Sigmoid colon (tissue), 7 donors: ENCODE results near the gene PERM1. TPM values are rescaled to one million over a fixed set of nuclear protein-coding genes. Genes with fewer than 3 reads are reported as not detected.
A peak's percentile ranks its signal among the peaks of the same experiment; 100 is the strongest.

Experiments used
- DNase-seq: peaks from one replicate; pipeline ENCODE4 v3.0.0-alpha.2; 2019
- H3K27ac ChIP-seq, 4 donors: fragments of 200-600 bp; sonication (generic); one replicate each; pipeline ENCODE4 v1.5.1; 2016 to 2019; ENCODE audit warnings: mild to moderate bottlenecking in 1 of 4
- H3K27me3 ChIP-seq, 3 donors: fragments of 200-600 bp; sonication (generic); one replicate each; pipeline ENCODE4 v1.5.1; 2019; ENCODE audit warnings: mild to moderate bottlenecking in 1 of 3
- H3K36me3 ChIP-seq, 4 donors: fragments of 200-600 bp; sonication (generic); one replicate each; pipeline ENCODE4 v1.5.1; 2016 to 2019
- H3K4me1 ChIP-seq, 4 donors: fragments of 200-600 bp; sonication (generic); one replicate each; pipeline ENCODE4 v1.5.1; 2017 to 2019
- H3K4me3 ChIP-seq, 4 donors: fragments of 200-600 bp; sonication (generic); one replicate each; pipeline ENCODE4 v1.5.1; 2017 to 2019; ENCODE audit warnings: mild to moderate bottlenecking in 2 of 4, moderate library complexity in 1 of 4
- H3K9me3 ChIP-seq, 4 donors: fragments of 200-600 bp in 3 of 4; sonication (generic) in 3 of 4; one replicate each; pipeline versions ENCODE4 v1.5.1 to v1.6.1; 2013 to 2019
- EP300 ChIP-seq, 4 donors: sonication (generic); formaldehyde crosslinking; IDR thresholded peaks; one replicate each; pipeline ENCODE4 v1.6.1; 2017; ENCODE audit warnings: antibody characterized with exemption in 4 of 4
- POLR2A ChIP-seq, 2 donors: fragments of 450-650 bp; IDR thresholded peaks; one replicate each; pipeline ENCODE4 v1.6.1; 2016; ENCODE audit warnings: antibody characterized with exemption in 2 of 2, mild to moderate bottlenecking in 2 of 2, moderate library complexity in 2 of 2
- POLR2AphosphoS5 ChIP-seq, 4 donors: sonication (generic); formaldehyde crosslinking; IDR thresholded peaks; one replicate each; pipeline ENCODE4 v1.6.1; 2017; ENCODE audit warnings: antibody characterized with exemption in 4 of 4
- WGBS, 2 donors: extraction: QIAGEN DNeasy Blood & Tissue Kit; methylation state at CpG; one replicate each; pipeline ENCODE4 v1.1.7; 2013; 5-methylcytosine and 5-hydroxymethylcytosine counted together
- intact Hi-C: fragments of 100-400 bp; cut with DNase I; formaldehyde crosslinking; loops from one replicate; pipeline ENCODE4 v1.15.1; 2023
- polyA plus RNA-seq, 3 donors: library from polyadenylated mRNA; stranded (reverse); fragments of 200-250 nt; gene quantifications; one replicate each; pipeline ENCODE4 v1.2.3, GENCODE V29; 2013
- total RNA-seq, 4 donors: library from RNA; depleted of rRNA; stranded (reverse); fragments of >200 nt; gene quantifications; one replicate each; pipeline ENCODE4 v1.1.0, GENCODE V29; 2016
- TF ChIP-seq, protein P1 (sequence below), 4 experiments: fragments of 450-650 bp in 3 of 4; fragments of 200-600 bp in 1 of 4; IDR thresholded peaks; one replicate each; pipeline ENCODE4 v1.5.1; 2016 to 2019; ENCODE audit warnings: antibody characterized with exemption in 4 of 4, mild to moderate bottlenecking in 3 of 4, moderate library complexity in 2 of 4
- donor health status: healthy with polysubstance abuse.
- donor health status: Bipolar disorder and iron deficiency.
- donor health status: healthy.

Gene PERM1
- total and polyA plus RNA-seq, 7 donors, result under 0.01 to 0.69 (median 0.16) TPM; not detected in 4

- H3K4me1 ChIP-seq, result peaks cover 0 to 23% (median 19%) of the 10 kb centered on the region in 4 donors
- H3K4me3 ChIP-seq, result peak within 1 kb of the TSS; percentile 32 to 65 (median 56)
- peaks cover 10 to 47% (median 31%) of the 10 kb centered on the region in 3 donors for H3K27me3 ChIP-seq
- peak within 1 kb of the TSS in 3 of 4 donors; percentile 41 to 56 (median 46) for H3K27ac ChIP-seq
- no peaks in the 10 kb centered on the region for H3K9me3 ChIP-seq
- intact Hi-C loops, result no loop called here
- H3K36me3 ChIP-seq, result peaks cover 0 to 14% (median 0%) of the 10 kb centered on the region in 4 donors
- TF ChIP-seq EP300 (IDR thresholded peaks at IDR 0.05), result no peak
- no peak for TF ChIP-seq POLR2AphosphoS5 (IDR thresholded peaks at IDR 0.05)
- TF ChIP-seq, protein P1, sequence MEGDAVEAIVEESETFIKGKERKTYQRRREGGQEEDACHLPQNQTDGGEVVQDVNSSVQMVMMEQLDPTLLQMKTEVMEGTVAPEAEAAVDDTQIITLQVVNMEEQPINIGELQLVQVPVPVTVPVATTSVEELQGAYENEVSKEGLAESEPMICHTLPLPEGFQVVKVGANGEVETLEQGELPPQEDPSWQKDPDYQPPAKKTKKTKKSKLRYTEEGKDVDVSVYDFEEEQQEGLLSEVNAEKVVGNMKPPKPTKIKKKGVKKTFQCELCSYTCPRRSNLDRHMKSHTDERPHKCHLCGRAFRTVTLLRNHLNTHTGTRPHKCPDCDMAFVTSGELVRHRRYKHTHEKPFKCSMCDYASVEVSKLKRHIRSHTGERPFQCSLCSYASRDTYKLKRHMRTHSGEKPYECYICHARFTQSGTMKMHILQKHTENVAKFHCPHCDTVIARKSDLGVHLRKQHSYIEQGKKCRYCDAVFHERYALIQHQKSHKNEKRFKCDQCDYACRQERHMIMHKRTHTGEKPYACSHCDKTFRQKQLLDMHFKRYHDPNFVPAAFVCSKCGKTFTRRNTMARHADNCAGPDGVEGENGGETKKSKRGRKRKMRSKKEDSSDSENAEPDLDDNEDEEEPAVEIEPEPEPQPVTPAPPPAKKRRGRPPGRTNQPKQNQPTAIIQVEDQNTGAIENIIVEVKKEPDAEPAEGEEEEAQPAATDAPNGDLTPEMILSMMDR (IDR thresholded peaks at IDR 0.05), result no peak
- TF ChIP-seq POLR2A (IDR thresholded peaks at IDR 0.05), result no peak
- DNase-seq, result no peak
- WGBS, 2 donors, result 4 to 5% methylated on average over 31 of the region's 31 CpGs
Measured at GRCh38 chr1:966135-966703, 15.7 kb downstream of the PERM1 start, which contains the start of gene PLEKHN1. Gene PLEKHN1, plus strand, starts transcription at chr1:966482. Its CDS starts 50 bp downstream, at chr1:966532.

- Histone ChIP-seq H3K4me1 (peaks cover 0 to 28% (median 22%) of the 10 kb centered on the region in 4 donors), H3K4me3 (peak overlapping the region in 1 of 4 donors; percentile 65), H3K9me3 (no peaks in the 10 kb centered on the region), H3K27ac (no peak overlapping the region), H3K36me3 (peaks cover 0 to 14% (median 0%) of the 10 kb centered on the region in 4 donors), H3K27me3 (peaks cover 4 to 41% (median 25%) of the 10 kb centered on the region in 3 donors)
- TF ChIP-seq POLR2AphosphoS5 (IDR thresholded peaks at IDR 0.05), result no peak
- no peak for TF ChIP-seq EP300 (IDR thresholded peaks at IDR 0.05)
- TF ChIP-seq, protein P1 (IDR thresholded peaks at IDR 0.05), result no peak
- no peak for TF ChIP-seq POLR2A (IDR thresholded peaks at IDR 0.05)
- no peak for DNase-seq
- intact Hi-C loops, result no loop called here
- 78 to 83% methylated on average over 26 of the region's 26 CpGs for WGBS, 2 donors
Measured at GRCh38 chr1:965526-966134, 16.3 kb downstream of the PERM1 start.

GRCh38 chr1:964691-965525 is 17.0 kb downstream of the PERM1 start:
- intact Hi-C loops, result no loop called here

More at GRCh38 chr1:964691-965525, 17.0 kb downstream of the PERM1 start:
- no peak overlapping the region for H3K4me3 ChIP-seq
- H3K27ac ChIP-seq, result no peak overlapping the region
- no peaks in the 10 kb centered on the region for H3K9me3 ChIP-seq
- H3K36me3 ChIP-seq, result peaks cover 0 to 14% (median 0%) of the 10 kb centered on the region in 4 donors
- WGBS, 2 donors, result 93 to 95% methylated on average over 40 to 44 of the region's 51 CpGs
- DNase-seq, result no peak
- H3K27me3 ChIP-seq, result peaks cover 0 to 34% (median 18%) of the 10 kb centered on the region in 3 donors
- peaks cover 0 to 33% (median 25%) of the 10 kb centered on the region in 4 donors for H3K4me1 ChIP-seq
- TF ChIP-seq POLR2A (IDR thresholded peaks at IDR 0.05) (no peak), POLR2AphosphoS5 (IDR thresholded peaks at IDR 0.05) (no peak), EP300 (IDR thresholded peaks at IDR 0.05) (no peak)
- TF ChIP-seq, protein P1 (IDR thresholded peaks at IDR 0.05), result no peak
